ENCODE data around the gene TRPM3. TPM values are rescaled to one million over a fixed set of nuclear protein-coding genes. Genes with fewer than 3 reads are reported as not detected.

TRPM3 gene
- total RNA-seq, 4 donors from 2014 or later: 0.51 to 8.4 (median 3.3) TPM

DNA sequence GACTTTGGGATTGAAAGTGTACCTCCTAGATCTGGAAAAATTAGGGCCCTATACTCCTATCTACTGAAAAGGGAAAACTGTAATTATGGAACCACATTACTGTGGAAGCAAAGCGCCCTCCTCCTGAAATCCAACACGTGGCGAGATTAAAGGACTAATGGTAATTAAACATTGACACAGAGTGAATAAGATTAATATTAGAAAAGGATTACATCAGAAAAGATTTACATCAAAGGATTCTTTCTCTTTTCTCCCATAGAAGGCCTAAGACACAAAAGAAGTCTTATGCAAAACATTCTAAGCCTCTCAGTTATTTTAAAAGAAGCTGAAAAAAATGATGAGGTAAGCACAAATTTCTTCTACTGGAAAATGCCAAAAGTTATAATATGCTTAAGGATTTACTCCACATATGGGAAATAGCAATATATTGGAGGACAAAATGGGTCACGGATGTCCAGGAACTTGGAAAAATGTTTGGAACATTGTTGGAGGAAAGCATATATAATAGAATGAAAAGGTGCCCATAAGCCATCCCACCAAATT lies 227.8 kb downstream of the TRPM3 start:
- intact Hi-C loops (cut with DNase I; ENCODE audit: low total_unique reads): no loop called here
- no peaks in the 10 kb centered on the region for H3K36me3 ChIP-seq
- no peak for DNase-seq
- H3K9me3 ChIP-seq: no peaks in the 10 kb centered on the region
- no peak overlapping the region for H3K4me3 ChIP-seq
- no peak overlapping the region for H3K27ac ChIP-seq
- no peaks in the 10 kb centered on the region for H3K27me3 ChIP-seq
- H3K4me1 ChIP-seq: no peaks in the 10 kb centered on the region
- TF ChIP-seq, protein P1, sequence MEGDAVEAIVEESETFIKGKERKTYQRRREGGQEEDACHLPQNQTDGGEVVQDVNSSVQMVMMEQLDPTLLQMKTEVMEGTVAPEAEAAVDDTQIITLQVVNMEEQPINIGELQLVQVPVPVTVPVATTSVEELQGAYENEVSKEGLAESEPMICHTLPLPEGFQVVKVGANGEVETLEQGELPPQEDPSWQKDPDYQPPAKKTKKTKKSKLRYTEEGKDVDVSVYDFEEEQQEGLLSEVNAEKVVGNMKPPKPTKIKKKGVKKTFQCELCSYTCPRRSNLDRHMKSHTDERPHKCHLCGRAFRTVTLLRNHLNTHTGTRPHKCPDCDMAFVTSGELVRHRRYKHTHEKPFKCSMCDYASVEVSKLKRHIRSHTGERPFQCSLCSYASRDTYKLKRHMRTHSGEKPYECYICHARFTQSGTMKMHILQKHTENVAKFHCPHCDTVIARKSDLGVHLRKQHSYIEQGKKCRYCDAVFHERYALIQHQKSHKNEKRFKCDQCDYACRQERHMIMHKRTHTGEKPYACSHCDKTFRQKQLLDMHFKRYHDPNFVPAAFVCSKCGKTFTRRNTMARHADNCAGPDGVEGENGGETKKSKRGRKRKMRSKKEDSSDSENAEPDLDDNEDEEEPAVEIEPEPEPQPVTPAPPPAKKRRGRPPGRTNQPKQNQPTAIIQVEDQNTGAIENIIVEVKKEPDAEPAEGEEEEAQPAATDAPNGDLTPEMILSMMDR (IDR thresholded peaks at IDR 0.05): no peak
- TF ChIP-seq POLR2A (IDR thresholded peaks at IDR 0.05): no peak

DNA sequence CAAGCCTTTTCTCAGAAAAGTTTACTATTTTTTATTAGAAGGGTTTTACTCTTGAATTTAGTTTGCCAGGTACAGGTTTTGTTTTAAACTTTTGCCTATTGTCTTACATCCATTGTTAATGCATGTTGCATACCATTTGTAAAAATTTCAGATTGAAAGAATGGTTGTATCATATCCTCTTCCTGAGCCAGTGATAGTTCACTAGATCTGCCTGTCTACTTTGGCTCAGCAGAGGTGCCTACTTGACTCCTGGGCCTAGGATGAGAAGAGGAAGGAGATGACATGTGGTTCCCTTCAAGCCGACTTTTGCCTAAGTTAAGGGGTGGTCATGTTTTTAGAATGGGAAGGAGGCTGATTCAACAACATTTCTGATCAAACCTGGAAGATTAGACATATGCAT lies 232.9 kb downstream of the TRPM3 start:
- Histone ChIP-seq H3K36me3 (no peaks in the 10 kb centered on the region), H3K9me3 (no peaks in the 10 kb centered on the region), H3K27me3 (no peaks in the 10 kb centered on the region), H3K4me1 (no peaks in the 10 kb centered on the region), H3K4me3 (no peak overlapping the region), H3K27ac (no peak overlapping the region)
- intact Hi-C loops (cut with DNase I; ENCODE audit: low total_unique reads): no loop called here
- TF ChIP-seq POLR2A (IDR thresholded peaks at IDR 0.05): no peak
- TF ChIP-seq, protein P1 (IDR thresholded peaks at IDR 0.05): no peak
- no peak for DNase-seq

DNA sequence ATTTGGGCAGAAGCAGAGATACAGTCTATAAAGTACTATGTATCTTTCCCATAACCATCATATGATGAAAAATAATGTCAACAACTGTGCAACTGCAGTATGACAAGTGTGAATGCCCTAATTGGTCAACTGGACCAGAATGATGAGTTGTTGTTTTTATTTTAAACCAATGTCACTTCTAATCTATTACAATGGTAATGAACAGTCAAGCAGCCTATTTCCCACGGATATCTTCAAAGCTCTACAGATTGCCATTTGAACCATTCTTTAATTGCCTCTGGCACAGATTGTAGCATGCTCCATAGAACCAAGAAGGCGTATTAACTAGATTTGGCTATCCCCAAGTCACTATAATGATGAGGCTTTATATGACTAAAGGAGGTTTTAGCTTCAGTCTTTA lies 233.6 kb downstream of the TRPM3 start:
- TF ChIP-seq POLR2A (IDR thresholded peaks at IDR 0.05): no peak
- TF ChIP-seq, protein P1 (IDR thresholded peaks at IDR 0.05): no peak
- DNase-seq: no peak
- Histone ChIP-seq H3K27me3 (no peaks in the 10 kb centered on the region), H3K9me3 (no peaks in the 10 kb centered on the region), H3K36me3 (no peaks in the 10 kb centered on the region), H3K27ac (no peak overlapping the region), H3K4me1 (no peaks in the 10 kb centered on the region), H3K4me3 (no peak overlapping the region)
- intact Hi-C loops (cut with DNase I; ENCODE audit: low total_unique reads): no loop called here

DNA sequence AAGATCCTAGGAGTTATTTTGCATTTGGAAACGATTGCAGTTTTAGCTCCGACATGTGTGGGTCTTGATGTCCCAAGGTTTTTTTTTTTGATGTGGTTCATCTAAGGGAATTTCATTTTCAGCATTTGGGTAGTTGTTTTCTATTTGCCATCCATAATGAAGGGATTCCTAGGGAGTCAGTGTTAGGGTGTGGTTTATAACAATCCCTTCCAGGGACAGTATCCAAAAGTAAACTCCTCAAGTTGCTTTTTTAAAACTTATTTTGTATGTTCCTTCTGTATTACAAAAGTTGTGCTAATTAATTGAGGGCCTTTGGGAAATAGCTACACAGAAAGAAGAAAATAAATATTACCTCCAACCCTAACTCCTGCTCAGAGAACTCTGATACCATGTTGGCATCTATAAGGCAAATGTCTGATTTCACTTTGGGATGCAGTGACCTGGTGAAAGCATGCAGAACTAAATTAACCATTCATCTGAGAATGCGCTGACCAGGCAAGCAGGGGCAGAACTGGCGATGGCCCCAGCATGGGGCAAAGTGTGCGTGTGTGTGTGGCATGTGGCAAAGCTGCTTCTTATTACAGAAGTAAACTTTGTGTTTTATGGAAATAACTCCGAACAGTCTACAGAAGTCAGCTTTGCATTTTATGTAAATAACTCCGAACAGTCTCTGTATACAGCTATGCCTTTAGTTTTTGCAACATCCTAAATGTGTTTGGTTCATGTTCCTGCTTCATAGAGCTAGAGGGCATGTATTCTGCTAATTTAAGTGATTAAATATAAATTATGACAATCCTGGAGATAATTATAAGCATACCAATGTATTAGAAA lies 237.2 kb downstream of the TRPM3 start:
- H3K9me3 ChIP-seq: no peaks in the 10 kb centered on the region
- no peak overlapping the region for H3K4me3 ChIP-seq
- no peak for DNase-seq
- TF ChIP-seq, protein P1 (IDR thresholded peaks at IDR 0.05): no peak
- no peak for TF ChIP-seq POLR2A (IDR thresholded peaks at IDR 0.05)
- intact Hi-C loops (cut with DNase I; ENCODE audit: low total_unique reads): no loop called here
- no peak overlapping the region for H3K27ac ChIP-seq
- H3K36me3 ChIP-seq: no peaks in the 10 kb centered on the region
- no peaks in the 10 kb centered on the region for H3K27me3 ChIP-seq
- no peaks in the 10 kb centered on the region for H3K4me1 ChIP-seq

DNA sequence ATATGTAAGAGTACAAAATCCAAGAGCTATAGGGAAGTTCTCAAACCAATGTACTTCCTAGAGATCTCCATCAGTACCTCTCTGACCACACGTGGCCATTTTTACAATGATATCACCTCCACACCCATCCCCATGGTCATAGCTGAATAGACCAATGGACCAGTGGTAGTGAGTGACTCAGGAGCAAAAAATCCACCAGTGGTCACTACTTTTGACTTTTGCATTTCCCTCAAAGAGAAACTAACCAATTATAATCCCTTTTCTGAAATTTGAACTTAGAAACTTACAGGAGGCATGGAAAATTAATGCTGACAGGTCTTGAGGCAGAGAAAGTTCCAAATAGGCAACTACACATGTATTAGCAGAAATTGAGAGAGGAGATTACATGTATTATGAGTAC lies 238.4 kb downstream of the TRPM3 start:
- H3K4me1 ChIP-seq: no peaks in the 10 kb centered on the region
- TF ChIP-seq, protein P1 (IDR thresholded peaks at IDR 0.05): no peak
- no peak for TF ChIP-seq POLR2A (IDR thresholded peaks at IDR 0.05)
- DNase-seq: no peak
- H3K9me3 ChIP-seq: no peaks in the 10 kb centered on the region
- H3K4me3 ChIP-seq: no peak overlapping the region
- intact Hi-C loops (cut with DNase I; ENCODE audit: low total_unique reads): no loop called here
- no peaks in the 10 kb centered on the region for H3K27me3 ChIP-seq
- no peaks in the 10 kb centered on the region for H3K36me3 ChIP-seq
- no peak overlapping the region for H3K27ac ChIP-seq
